Astrocyte (in vitro differentiated cells and primary cell): ENCODE data around the gene PSMB3. TPM values are rescaled to one million over a fixed set of nuclear protein-coding genes. Genes with fewer than 3 reads are reported as not detected.

ENCODE experiments used
- DNase-seq: peaks from one replicate; pipeline ENCODE4 v3.0.0-alpha.2; 2010; ENCODE audit warnings: low read depth
- FAIRE-seq: peaks from 2 replicates; lab custom pipeline; 2011; peaks lifted over from hg19 to GRCh38; lab: Jason Lieb, UNC
- H2AFZ ChIP-seq: 2 replicates; pipeline ENCODE4 v1.6.0; 2012; ENCODE audit warnings: low read depth, low read length, inconsistent platforms
- H3K27ac ChIP-seq: 2 replicates; pipeline ENCODE4 v1.5.1; 2011; ENCODE audit warnings: low read depth, low read length, inconsistent platforms
- H3K27me3 ChIP-seq: 2 replicates; pipeline ENCODE4 v1.6.0; 2011; ENCODE audit warnings: low read length, inconsistent platforms; ENCODE audit not compliant: insufficient read depth
- H3K36me3 ChIP-seq: 2 replicates; pipeline ENCODE4 v1.5.1; 2011; ENCODE audit warnings: low read length, inconsistent platforms; ENCODE audit not compliant: insufficient read depth
- H3K4me1 ChIP-seq: 2 replicates; pipeline ENCODE4 v1.5.1; 2011; ENCODE audit warnings: low read length, inconsistent platforms; ENCODE audit not compliant: insufficient read depth
- H3K4me2 ChIP-seq: 2 replicates; pipeline ENCODE4 v1.6.0; 2012; ENCODE audit warnings: low read length, inconsistent platforms
- H3K4me3 ChIP-seq: 2 replicates; pipeline ENCODE4 v1.5.1; 2011; ENCODE audit warnings: low read depth, mild to moderate bottlenecking, low read length, inconsistent platforms; ENCODE audit not compliant: insufficient read depth
- H3K79me2 ChIP-seq: 2 replicates; pipeline ENCODE4 v1.6.0; 2012; ENCODE audit warnings: mild to moderate bottlenecking, low read length, inconsistent platforms; ENCODE audit not compliant: insufficient read depth
- H3K9ac ChIP-seq: 2 replicates; pipeline ENCODE4 v1.6.0; 2012; ENCODE audit warnings: mild to moderate bottlenecking, low read length, inconsistent platforms
- H3K9me3 ChIP-seq: 2 replicates; pipeline ENCODE4 v1.5.1; 2012; ENCODE audit warnings: low read depth, mild to moderate bottlenecking, low read length, inconsistent platforms; ENCODE audit not compliant: insufficient read depth
- H4K20me1 ChIP-seq: 2 replicates; pipeline ENCODE4 v1.6.0; 2012; ENCODE audit warnings: low read length, inconsistent platforms; ENCODE audit not compliant: insufficient read depth
- H3K27ac Mint-ChIP-seq: one replicate; pipeline ENCODE4 v1.8.0; 2021; ENCODE audit warnings: mild to moderate bottlenecking, mixed read lengths; ENCODE audit not compliant: unreplicated experiment
- H3K27me3 Mint-ChIP-seq: one replicate; pipeline ENCODE4 v1.8.0; 2021; ENCODE audit warnings: low read depth, mixed read lengths; ENCODE audit not compliant: unreplicated experiment
- H3K36me3 Mint-ChIP-seq: one replicate; pipeline ENCODE4 v1.8.0; 2021; ENCODE audit warnings: low read depth, mixed read lengths; ENCODE audit not compliant: unreplicated experiment
- H3K4me1 Mint-ChIP-seq: one replicate; pipeline ENCODE4 v1.8.0; 2021; ENCODE audit warnings: low read depth, mixed read lengths; ENCODE audit not compliant: unreplicated experiment
- H3K4me3 Mint-ChIP-seq: one replicate; pipeline ENCODE4 v1.8.0; 2021; ENCODE audit warnings: mild to moderate bottlenecking, moderate library complexity, mixed read lengths; ENCODE audit not compliant: unreplicated experiment
- H3K9me3 Mint-ChIP-seq: one replicate; pipeline ENCODE4 v1.8.0; 2021; ENCODE audit warnings: mild to moderate bottlenecking, mixed read lengths; ENCODE audit not compliant: unreplicated experiment
- EZH2 ChIP-seq: IDR thresholded peaks from 2 replicates; pipeline ENCODE4 v1.6.1; 2012; ENCODE audit warnings: mild to moderate bottlenecking, low read length, inconsistent platforms; ENCODE audit not compliant: insufficient read depth
- total RNA-seq: library from RNA; stranded (reverse); gene quantifications from 2 replicates; pipeline ENCODE4 v1.2.1, GENCODE V29; 2021
- TF ChIP-seq, protein P1 (sequence below): IDR thresholded peaks from 2 replicates; pipeline ENCODE4 v1.5.1; 2011; ENCODE audit warnings: low read depth, mild to moderate bottlenecking, inconsistent platforms, low read length, moderate library complexity; ENCODE audit not compliant: insufficient read depth

PSMB3 gene
- total RNA-seq, 1 donor from 2014 or later, result 191 TPM

DNA sequence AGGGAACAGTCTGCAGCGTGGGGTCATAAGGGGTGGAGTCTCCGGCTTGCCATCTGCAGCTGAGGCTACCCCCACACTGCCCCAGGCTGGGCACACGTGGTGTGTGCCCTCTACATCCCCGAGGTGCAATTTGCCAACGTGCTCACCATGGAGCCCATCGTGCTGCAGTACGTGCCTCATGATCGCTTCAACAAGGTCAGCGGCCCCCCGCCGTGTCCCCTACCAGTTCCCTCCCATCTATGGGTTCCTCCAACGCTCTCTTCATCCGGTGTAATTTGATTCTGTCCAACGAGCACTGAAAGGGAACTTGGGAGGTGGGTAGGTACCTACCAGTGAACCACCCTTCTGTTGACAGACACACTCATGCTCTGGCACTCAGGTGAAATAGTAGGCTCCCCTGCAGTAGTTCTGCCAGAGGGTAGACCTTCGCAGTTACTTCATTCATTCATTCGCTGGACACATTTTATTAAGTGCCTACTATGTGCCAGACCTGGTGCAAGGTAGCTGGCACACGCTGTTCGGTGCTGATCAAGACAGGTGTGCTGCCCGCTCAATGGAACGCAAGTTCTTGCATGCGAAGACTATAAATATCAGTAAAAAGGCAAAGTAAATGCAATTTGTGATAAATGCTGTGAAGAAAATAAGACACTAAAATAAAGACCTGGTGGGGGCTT, 44.7 kb upstream of the PSMB3 start:
- Mint-ChIP-seq H3K27ac (no peak overlapping the region), H3K27me3 (peaks cover 15% of the 10 kb centered on the region), H3K4me3 (no peak overlapping the region), H3K36me3 (peaks cover 18% of the 10 kb centered on the region), H3K4me1 (peaks cover 11% of the 10 kb centered on the region), H3K9me3 (peaks cover 5% of the 10 kb centered on the region)
- DNase-seq (no peak), FAIRE-seq (no peak)
- H2AFZ ChIP-seq, result no peak overlapping the region
- H3K9ac ChIP-seq, result no peak overlapping the region
- H3K27ac ChIP-seq, result no peak overlapping the region
- H3K4me3 ChIP-seq, result no peak overlapping the region
- H3K36me3 ChIP-seq, result no peaks in the 10 kb centered on the region
- H3K79me2 ChIP-seq, result peaks cover 14% of the 10 kb centered on the region
- peaks cover 26% of the 10 kb centered on the region for H3K4me1 ChIP-seq
- TF ChIP-seq EZH2, result no peak
- TF ChIP-seq, protein P1, sequence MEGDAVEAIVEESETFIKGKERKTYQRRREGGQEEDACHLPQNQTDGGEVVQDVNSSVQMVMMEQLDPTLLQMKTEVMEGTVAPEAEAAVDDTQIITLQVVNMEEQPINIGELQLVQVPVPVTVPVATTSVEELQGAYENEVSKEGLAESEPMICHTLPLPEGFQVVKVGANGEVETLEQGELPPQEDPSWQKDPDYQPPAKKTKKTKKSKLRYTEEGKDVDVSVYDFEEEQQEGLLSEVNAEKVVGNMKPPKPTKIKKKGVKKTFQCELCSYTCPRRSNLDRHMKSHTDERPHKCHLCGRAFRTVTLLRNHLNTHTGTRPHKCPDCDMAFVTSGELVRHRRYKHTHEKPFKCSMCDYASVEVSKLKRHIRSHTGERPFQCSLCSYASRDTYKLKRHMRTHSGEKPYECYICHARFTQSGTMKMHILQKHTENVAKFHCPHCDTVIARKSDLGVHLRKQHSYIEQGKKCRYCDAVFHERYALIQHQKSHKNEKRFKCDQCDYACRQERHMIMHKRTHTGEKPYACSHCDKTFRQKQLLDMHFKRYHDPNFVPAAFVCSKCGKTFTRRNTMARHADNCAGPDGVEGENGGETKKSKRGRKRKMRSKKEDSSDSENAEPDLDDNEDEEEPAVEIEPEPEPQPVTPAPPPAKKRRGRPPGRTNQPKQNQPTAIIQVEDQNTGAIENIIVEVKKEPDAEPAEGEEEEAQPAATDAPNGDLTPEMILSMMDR, result no peak
- H4K20me1 ChIP-seq, result peaks cover 40% of the 10 kb centered on the region
- H3K9me3 ChIP-seq, result no peaks in the 10 kb centered on the region
- peaks cover 5% of the 10 kb centered on the region for H3K27me3 ChIP-seq
- no peak overlapping the region for H3K4me2 ChIP-seq

DNA sequence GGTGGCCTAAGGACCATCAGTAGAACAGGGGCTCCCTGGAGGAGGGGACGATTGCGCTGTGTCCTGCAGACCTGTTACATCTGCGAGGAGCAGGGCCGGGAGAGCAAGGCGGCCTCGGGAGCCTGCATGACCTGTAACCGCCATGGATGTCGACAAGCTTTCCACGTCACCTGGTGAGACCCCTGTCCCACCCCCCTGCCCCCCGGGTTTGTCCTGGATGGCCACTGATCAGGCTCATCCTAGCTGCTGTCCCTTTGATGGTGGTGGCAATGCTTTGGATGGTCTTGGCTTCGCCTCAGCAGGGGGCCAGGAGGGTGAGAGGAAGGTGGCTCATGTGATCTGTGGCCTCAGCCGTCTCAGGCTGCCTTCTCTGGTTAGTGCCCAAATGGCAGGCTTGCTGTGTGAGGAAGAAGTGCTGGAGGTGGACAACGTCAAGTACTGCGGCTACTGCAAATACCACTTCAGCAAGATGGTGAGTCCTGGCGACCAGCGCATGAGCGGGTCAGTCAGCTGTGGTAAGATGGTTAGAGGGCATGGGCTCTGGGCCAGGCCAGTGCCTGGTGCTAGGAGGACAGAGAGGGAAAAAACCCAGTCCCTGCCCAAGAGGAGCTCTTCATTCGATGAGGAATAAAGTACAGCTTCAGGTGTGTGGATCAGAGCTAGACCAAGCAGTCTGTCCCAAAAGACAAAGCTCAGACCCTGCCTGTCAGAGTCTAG, 43.3 kb upstream of the PSMB3 start:
- peaks cover 40% of the 10 kb centered on the region for H4K20me1 ChIP-seq
- H3K27me3 Mint-ChIP-seq, result peaks cover 15% of the 10 kb centered on the region

More for the DNA sequence above, 43.3 kb upstream of the PSMB3 start:
- FAIRE-seq (no peak), DNase-seq (no peak)
- Mint-ChIP-seq H3K4me1 (peaks cover 9% of the 10 kb centered on the region), H3K4me3 (no peak overlapping the region), H3K27ac (no peak overlapping the region), H3K36me3 (peaks cover 18% of the 10 kb centered on the region), H3K9me3 (peaks cover 2% of the 10 kb centered on the region)
- Histone ChIP-seq H3K27me3 (peaks cover 2% of the 10 kb centered on the region), H3K4me2 (no peak overlapping the region), H3K36me3 (peaks cover 3% of the 10 kb centered on the region), H3K4me3 (no peak overlapping the region), H3K79me2 (peaks cover 14% of the 10 kb centered on the region), H3K9me3 (no peaks in the 10 kb centered on the region), H3K9ac (no peak overlapping the region), H3K27ac (no peak overlapping the region), H3K4me1 (peaks cover 16% of the 10 kb centered on the region), H2AFZ (no peak overlapping the region)
- TF ChIP-seq, protein P1, result no peak
